ENCODE data around the gene TBC1D16. TPM values are rescaled to one million over a fixed set of nuclear protein-coding genes. Genes with fewer than 3 reads are reported as not detected.

Gene TBC1D16
- total RNA-seq, 6 experiments from 2014 or later = 5.8 to 21.0 (median 14.4) TPM

- no peak for DNase-seq
- WGBS (ENCODE audit: insufficient coverage, low coverage, low lambda C conversion rate, missing lambda C conversion rate) = 87% methylated on average over 13 of the region's 30 CpGs
- no peak for ATAC-seq
- intact Hi-C loops (cut with DNase I) = no loop called here
- TF ChIP-seq CTCF (IDR thresholded peaks at IDR 0.05) (no peak), POLR2A (IDR thresholded peaks at IDR 0.05) (no peak)
- H3K27ac ChIP-seq = no peak overlapping the region
- no peak overlapping the region for H3K4me3 ChIP-seq
- H3K9me3 ChIP-seq = no peaks in the 10 kb centered on the region
- H3K4me1 ChIP-seq = peaks cover 0 to 12% (median 3%) of the 10 kb centered on the region in 4 donors
- H3K27me3 ChIP-seq = no peaks in the 10 kb centered on the region
- peaks cover 0 to 4% (median 0%) of the 10 kb centered on the region in 4 donors for H3K36me3 ChIP-seq
Observed at GRCh38 chr17:80006811-80007752, 28.6 kb downstream of the TBC1D16 start.

GRCh38 chr17:80006339-80006720 is 29.3 kb downstream of the TBC1D16 start:
- 55% methylated on average over 6 of the region's 8 CpGs for WGBS (ENCODE audit: insufficient coverage, low coverage, low lambda C conversion rate, missing lambda C conversion rate)
- H3K27ac ChIP-seq = peak overlapping the region in 2 of 3 donors; percentile 74 to 89
- TF ChIP-seq CTCF (IDR thresholded peaks at IDR 0.05) (no peak), POLR2A (IDR thresholded peaks at IDR 0.05) (no peak)
- DNase-seq (no peak), ATAC-seq (peak; percentile 9 to 25 (median 16))
- H3K27me3 ChIP-seq = no peaks in the 10 kb centered on the region
- H3K36me3 ChIP-seq = peaks cover 0 to 3% (median 0%) of the 10 kb centered on the region in 4 donors
- no peaks in the 10 kb centered on the region for H3K9me3 ChIP-seq
- intact Hi-C loops (cut with DNase I) = no loop called here
- peaks cover 0 to 12% (median 3%) of the 10 kb centered on the region in 4 donors for H3K4me1 ChIP-seq
- peak overlapping the region; percentile 45 to 67 (median 58) for H3K4me3 ChIP-seq

GRCh38 chr17:80005360-80006338 is 30.0 kb downstream of the TBC1D16 start:
- H3K4me1 ChIP-seq = peaks cover 0 to 12% (median 3%) of the 10 kb centered on the region in 4 donors
- peak; percentile 62 to 74 (median 70) for ATAC-seq
- peak; percentile 66 to 79 (median 75) for DNase-seq
- no peaks in the 10 kb centered on the region for H3K27me3 ChIP-seq
- 28% methylated on average over 9 of the region's 37 CpGs for WGBS (ENCODE audit: insufficient coverage, low coverage, low lambda C conversion rate, missing lambda C conversion rate)
- H3K9me3 ChIP-seq = no peaks in the 10 kb centered on the region
- H3K4me3 ChIP-seq = peak overlapping the region; percentile 45 to 67 (median 58)
- TF ChIP-seq POLR2A (IDR thresholded peaks at IDR 0.05) (no peak), CTCF (IDR thresholded peaks at IDR 0.05) (peak; percentile 96 to 100 (median 100))
- peak overlapping the region in 2 of 3 donors; percentile 74 to 89 for H3K27ac ChIP-seq
- H3K36me3 ChIP-seq = peaks cover 0 to 3% (median 0%) of the 10 kb centered on the region in 4 donors
- intact Hi-C loops (cut with DNase I) = no loop called here

- intact Hi-C loops (cut with DNase I) = no loop called here
- TF ChIP-seq POLR2A (IDR thresholded peaks at IDR 0.05) = no peak
- no peak for TF ChIP-seq CTCF (IDR thresholded peaks at IDR 0.05)
- ATAC-seq (no peak), DNase-seq (no peak)
- Histone ChIP-seq H3K27me3 (no peaks in the 10 kb centered on the region), H3K27ac (no peak overlapping the region), H3K4me1 (peaks cover 0 to 10% (median 2%) of the 10 kb centered on the region in 4 donors), H3K9me3 (no peaks in the 10 kb centered on the region), H3K4me3 (no peak overlapping the region), H3K36me3 (no peaks in the 10 kb centered on the region)
- 91% methylated on average over 13 of the region's 15 CpGs for WGBS (ENCODE audit: insufficient coverage, low coverage, low lambda C conversion rate, missing lambda C conversion rate)
Observed at GRCh38 chr17:80003969-80004368, 31.7 kb downstream of the TBC1D16 start.

Measured in right lobe of liver (tissue), 6 donors.